Retinal pigment epithelial cell (primary cell): ENCODE results near the gene ATP2C1.

ENCODE experiments used
- DNase-seq: peaks from one replicate; pipeline ENCODE4 v3.0.0-alpha.2; 2010; ENCODE audit warnings: low read depth
- H3K4me3 ChIP-seq: 2 replicates; pipeline ENCODE4 v1.5.1; 2011; ENCODE audit warnings: mild to moderate bottlenecking, low read length, control low read depth, moderate library complexity
- TF ChIP-seq, protein P1 (sequence below): conservative IDR thresholded peaks from 2 replicates; pipeline ENCODE4 v1.5.1; 2011; ENCODE audit warnings: low read depth, low read length, control low read depth, inconsistent platforms

ATP2C1 gene

DNA sequence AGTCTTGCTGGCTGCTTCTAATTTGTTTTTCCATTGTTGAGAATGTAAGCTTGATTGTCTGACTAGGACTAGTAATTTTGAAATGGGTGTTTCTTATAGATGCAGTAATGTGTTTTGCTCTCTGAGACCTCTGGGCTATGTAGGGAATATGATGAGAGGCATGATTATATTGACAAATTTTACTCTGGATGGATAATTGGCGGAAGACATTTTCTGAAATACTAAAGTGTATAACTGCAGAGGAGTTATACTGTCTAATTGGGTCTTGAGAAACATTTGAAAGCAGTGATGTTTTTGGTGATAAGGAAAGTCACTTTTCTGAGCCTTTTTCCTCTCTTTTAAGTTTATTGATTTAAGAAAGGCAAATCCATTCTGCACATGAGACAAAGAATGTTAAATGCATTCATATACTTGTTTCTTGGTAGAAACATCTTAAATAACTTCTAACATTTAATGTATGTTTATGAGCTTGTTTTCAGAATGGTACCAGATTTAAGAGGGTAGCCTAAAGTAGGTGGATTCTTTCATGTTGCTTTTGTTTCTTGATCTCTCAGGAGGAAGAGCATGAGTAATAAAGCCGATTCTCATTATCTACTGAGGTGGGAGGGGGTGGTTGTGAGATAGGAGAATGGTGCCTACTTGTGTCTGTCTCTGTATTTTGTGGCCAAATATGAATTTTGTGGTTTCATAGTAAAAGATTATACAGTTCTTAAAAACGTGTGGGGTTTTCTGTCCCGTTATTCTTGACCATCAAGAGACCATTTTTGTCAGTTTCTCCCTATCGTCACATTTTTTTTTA, 2.0 kb downstream of the ATP2C1 start:
- TF ChIP-seq, protein P1, sequence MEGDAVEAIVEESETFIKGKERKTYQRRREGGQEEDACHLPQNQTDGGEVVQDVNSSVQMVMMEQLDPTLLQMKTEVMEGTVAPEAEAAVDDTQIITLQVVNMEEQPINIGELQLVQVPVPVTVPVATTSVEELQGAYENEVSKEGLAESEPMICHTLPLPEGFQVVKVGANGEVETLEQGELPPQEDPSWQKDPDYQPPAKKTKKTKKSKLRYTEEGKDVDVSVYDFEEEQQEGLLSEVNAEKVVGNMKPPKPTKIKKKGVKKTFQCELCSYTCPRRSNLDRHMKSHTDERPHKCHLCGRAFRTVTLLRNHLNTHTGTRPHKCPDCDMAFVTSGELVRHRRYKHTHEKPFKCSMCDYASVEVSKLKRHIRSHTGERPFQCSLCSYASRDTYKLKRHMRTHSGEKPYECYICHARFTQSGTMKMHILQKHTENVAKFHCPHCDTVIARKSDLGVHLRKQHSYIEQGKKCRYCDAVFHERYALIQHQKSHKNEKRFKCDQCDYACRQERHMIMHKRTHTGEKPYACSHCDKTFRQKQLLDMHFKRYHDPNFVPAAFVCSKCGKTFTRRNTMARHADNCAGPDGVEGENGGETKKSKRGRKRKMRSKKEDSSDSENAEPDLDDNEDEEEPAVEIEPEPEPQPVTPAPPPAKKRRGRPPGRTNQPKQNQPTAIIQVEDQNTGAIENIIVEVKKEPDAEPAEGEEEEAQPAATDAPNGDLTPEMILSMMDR = no peak
- no peak for DNase-seq
- H3K4me3 ChIP-seq = peak overlapping the region; percentile 89

DNA sequence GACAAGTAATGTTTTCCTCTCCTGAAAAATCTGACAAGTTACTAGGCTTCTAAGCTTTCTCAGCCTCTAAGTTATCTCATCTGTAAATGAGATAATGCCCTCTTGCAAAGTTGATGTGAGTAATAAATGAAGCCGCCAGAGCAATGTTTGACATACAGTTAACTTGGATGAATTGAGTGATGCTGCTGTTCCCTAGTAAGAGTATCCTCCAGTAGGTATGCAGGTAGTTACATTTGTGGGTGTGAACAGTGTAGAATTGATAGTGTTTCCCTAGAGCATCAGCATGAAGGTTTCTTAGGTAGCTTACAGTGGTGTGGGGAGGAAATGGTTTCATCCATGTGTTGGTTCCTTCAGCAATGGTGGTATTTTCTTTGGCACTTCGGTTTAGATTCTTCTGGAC, 3.4 kb downstream of the ATP2C1 start:
- TF ChIP-seq, protein P1 = no peak
- H3K4me3 ChIP-seq = no peak overlapping the region

GRCh38 chr3:130900959-130901358, 7.1 kb downstream of the ATP2C1 start:
- no peak overlapping the region for H3K4me3 ChIP-seq
- no peak for DNase-seq
- TF ChIP-seq, protein P1 = no peak

More for the DNA sequence above, 3.4 kb downstream of the ATP2C1 start:
- DNase-seq = no peak

DNA sequence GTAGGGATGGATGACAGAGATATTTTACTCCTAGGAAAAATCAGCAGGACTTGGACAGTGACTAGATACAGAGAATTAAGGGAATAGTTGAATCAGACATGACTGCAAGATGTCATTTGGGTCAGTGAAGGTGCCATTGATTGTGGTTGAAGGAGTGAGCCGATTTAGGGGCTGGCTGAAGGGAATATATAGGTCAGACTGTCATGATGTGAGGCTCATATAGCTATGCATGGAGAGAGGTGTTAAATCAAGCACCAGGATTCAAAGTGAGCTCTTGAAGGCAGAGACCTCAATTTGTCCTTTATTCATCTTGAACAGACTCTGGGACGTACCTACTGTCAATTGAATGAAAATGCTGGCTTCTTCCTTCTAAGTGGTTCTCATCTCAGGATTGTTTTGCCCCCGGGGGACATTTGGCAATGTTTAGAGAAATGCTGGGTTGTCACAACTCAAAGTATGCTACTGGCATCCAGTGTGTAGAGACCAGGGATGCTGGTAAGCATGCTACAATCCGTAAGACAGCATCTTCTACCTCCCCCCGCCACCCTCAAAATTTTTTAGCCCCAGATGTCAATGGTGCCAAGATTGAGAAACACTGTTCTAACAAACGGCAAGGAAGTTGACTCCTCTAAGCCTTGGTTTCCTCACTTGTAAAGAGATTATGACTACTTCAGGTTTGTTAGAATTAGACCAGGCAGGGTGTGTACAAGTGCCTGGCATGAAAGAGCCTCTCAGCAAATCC, 7.8 kb downstream of the ATP2C1 start:
- no peak overlapping the region for H3K4me3 ChIP-seq
- DNase-seq = no peak
- TF ChIP-seq, protein P1 = no peak

DNA sequence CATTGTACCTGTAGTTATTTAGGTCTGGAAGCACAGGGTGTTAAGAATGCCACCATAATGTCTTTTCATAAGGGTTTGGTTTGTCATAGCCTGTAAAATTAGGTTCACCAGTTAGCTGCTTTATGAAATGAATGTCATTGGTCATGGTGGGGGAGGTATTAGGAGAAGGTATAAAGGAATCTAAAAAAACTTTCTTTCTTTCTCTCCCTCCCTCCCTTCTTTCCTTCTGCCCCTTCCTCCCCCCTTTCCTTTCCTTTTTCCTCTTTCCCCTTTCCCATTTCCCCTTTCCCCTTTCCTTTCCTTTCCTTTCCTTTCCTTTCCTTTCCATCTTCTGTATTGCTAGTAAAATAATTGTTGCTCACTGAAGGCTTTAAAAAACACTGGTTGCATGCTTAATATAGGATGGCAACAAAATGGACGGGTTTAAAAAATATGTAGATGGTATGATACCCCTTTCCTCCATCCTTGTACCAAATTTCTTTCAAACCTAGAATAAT, 9.6 kb downstream of the ATP2C1 start:
- H3K4me3 ChIP-seq = no peak overlapping the region
- TF ChIP-seq, protein P1 = no peak
- no peak for DNase-seq

DNA sequence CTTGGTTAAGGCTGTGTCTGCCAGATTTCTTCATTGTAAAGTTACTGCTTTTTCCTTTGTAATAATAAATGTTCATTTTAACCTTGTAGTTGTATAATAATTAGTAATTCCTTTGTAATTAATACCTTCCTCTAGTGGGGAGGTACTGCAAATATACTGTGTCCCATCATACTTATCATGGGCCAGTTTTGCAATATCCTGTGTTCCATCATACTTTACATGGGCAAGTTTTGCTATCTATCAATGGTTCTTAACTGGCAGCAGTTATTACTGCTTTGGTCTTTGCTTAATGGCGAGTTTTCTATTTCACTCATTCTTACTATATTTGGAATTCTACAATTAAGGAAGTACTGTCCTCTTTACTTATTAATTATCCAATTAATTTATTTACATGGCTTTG, 10.6 kb downstream of the ATP2C1 start:
- no peak overlapping the region for H3K4me3 ChIP-seq

More for the DNA sequence above, 10.6 kb downstream of the ATP2C1 start:
- DNase-seq = no peak
- TF ChIP-seq, protein P1 = no peak
